ENCODE results near the gene UQCRHL.

The UQCRHL gene

GRCh38 chr1:15758953-15759661 lies 48.3 kb downstream of the UQCRHL start:
- DNase-seq (ENCODE audit: low read depth in 2 of 2), result no peak

GRCh38 chr1:15758343-15758931 lies 49.0 kb downstream of the UQCRHL start, which contains the start of gene FBLIM1:
FBLIM1 (plus strand) TSS chr1:15758795; CDS start chr1:15764984, 6,189 bp downstream.
- DNase-seq (ENCODE audit: low read depth in 2 of 2), result no peak

GRCh38 chr1:15757575-15758342 lies 49.7 kb downstream of the UQCRHL start:
- DNase-seq (ENCODE audit: low read depth in 2 of 2), result no peak
